K562 (cell line): ENCODE results near the gene OR12D2. TPM values are rescaled to one million over a fixed set of nuclear protein-coding genes. Genes with fewer than 3 reads are reported as not detected.
"Not testable (repeated sequence)": the region's sequence is repeated elsewhere in the genome, so short reads cannot be mapped to it uniquely, and the experiment has no call there.

ENCODE experiments used
- ATAC-seq: fragments of 200-7000 bp; cut with Tn5 transposase; 3 replicates; pipeline ENCODE4 v1.9.1; 2020; ENCODE audit warnings: moderate library complexity
- BruUV-seq: library from RNA; stranded (reverse); fragments of 400-500 nt; replicated peaks from 2 replicates; lab custom pipeline; 2021; lab: Mats Ljungman, UMichigan
- CTCF ChIA-PET: fragments of 300-600 bp; formaldehyde crosslinking; extraction: SDS; loops from one replicate; lab custom pipeline; 2021; ENCODE audit warnings: low intra/inter-chr PET ratio; lab: Yijun Ruan, JAX
- POLR2A ChIA-PET: fragments of 300-600, 350-650 bp; sonication (Branson Sonifier 250); formaldehyde crosslinking; extraction: SDS; loops from one replicate; lab custom pipeline; 2021; ENCODE audit warnings: antibody characterized with exemption, inconsistent platforms; lab: Yijun Ruan, JAX
- DNase-seq, 4 experiments: peaks; one replicate each; pipeline versions ENCODE4 v3.0.0 to v3.0.0-alpha.2; 2011 to 2018; ENCODE audit warnings: low spot score in 3 of 4, mixed read lengths in 3 of 4; ENCODE audit errors: extremely low read depth in 1 of 4
- FAIRE-seq: peaks from 2 replicates; lab custom pipeline; 2011; peaks lifted over from hg19 to GRCh38; lab: Jason Lieb, UNC
- H2AFZ ChIP-seq: 2 replicates; pipeline ENCODE4 v1.6.0; 2011; ENCODE audit warnings: low read depth, low read length, control low read depth, inconsistent platforms
- H3K27ac ChIP-seq: fragments of 200-600 bp; 3 replicates; pipeline ENCODE4 v1.8.0; 2011; ENCODE audit warnings: low read depth, mild to moderate bottlenecking, control low read depth, inconsistent platforms, low read length, moderate library complexity, mixed read lengths; ENCODE audit errors: extremely low read depth
- H3K27me3 ChIP-seq, 2 experiments: fragments of 300-600 bp in 1 of 2; 2 replicates in 1 of 2; 3 replicates in 1 of 2; pipeline versions ENCODE4 v1.6.0 to v1.8.0; 2011; ENCODE audit warnings: inconsistent platforms in 2 of 2, low read length in 2 of 2, mild to moderate bottlenecking in 1 of 2, mixed read lengths in 1 of 2, moderate library complexity in 1 of 2; ENCODE audit not compliant: control insufficient read depth in 2 of 2, insufficient read depth in 2 of 2
- H3K36me3 ChIP-seq: fragments of 300-600 bp; 3 replicates; pipeline ENCODE4 v1.8.0; 2011; ENCODE audit warnings: mild to moderate bottlenecking, low read length, inconsistent platforms; ENCODE audit not compliant: control insufficient read depth, insufficient read depth
- H3K4me1 ChIP-seq, 2 experiments: fragments of 200-600 bp in 1 of 2; replicated peaks in 1 of 2; 2 replicates in 1 of 2; 3 replicates in 1 of 2; pipeline versions ENCODE4 v1.5.1 to v1.8.0; 2011; ENCODE audit warnings: inconsistent platforms in 2 of 2, low read length in 2 of 2, mild to moderate bottlenecking in 1 of 2, mixed read lengths in 1 of 2, moderate library complexity in 1 of 2; ENCODE audit not compliant: control insufficient read depth in 2 of 2, insufficient read depth in 2 of 2
- H3K4me2 ChIP-seq: 2 replicates; pipeline ENCODE4 v1.6.1; 2011; ENCODE audit warnings: low read length, control low read depth, inconsistent platforms, mixed read lengths; ENCODE audit not compliant: insufficient read depth
- H3K4me3 ChIP-seq: fragments of 200-600 bp; sonication (generic), shearing (Covaris generic); 2 replicates; pipeline ENCODE4 v1.5.1; 2016; ENCODE audit warnings: control low read depth, inconsistent platforms
- H3K79me2 ChIP-seq: fragments of 200-600 bp; 3 replicates; pipeline ENCODE4 v1.8.0; 2011; ENCODE audit warnings: low read length, inconsistent platforms; ENCODE audit not compliant: control insufficient read depth, insufficient read depth
- H3K9ac ChIP-seq, 2 experiments: 2 replicates each; pipeline versions ENCODE4 v1.6.0 to v1.6.1; 2011; ENCODE audit warnings: low read depth in 2 of 2, low read length in 2 of 2, control low read depth in 1 of 2, inconsistent platforms in 1 of 2, mild to moderate bottlenecking in 1 of 2, mixed read lengths in 1 of 2; ENCODE audit not compliant: insufficient read depth in 1 of 2
- H3K9me1 ChIP-seq: one replicate; pipeline ENCODE4 v1.6.0; 2011; ENCODE audit warnings: inconsistent platforms, mild to moderate bottlenecking, low read length, moderate library complexity; ENCODE audit not compliant: control insufficient read depth, insufficient read depth
- H3K9me3 ChIP-seq: replicated peaks from 2 replicates; pipeline ENCODE4 v1.5.1; 2011; ENCODE audit warnings: low read depth, low read length, inconsistent platforms; ENCODE audit not compliant: control insufficient read depth, insufficient read depth
- H4K20me1 ChIP-seq: replicated peaks from 2 replicates; pipeline ENCODE4 v1.6.1; 2011; ENCODE audit warnings: low read length, inconsistent platforms, mixed read lengths; ENCODE audit not compliant: control insufficient read depth, insufficient read depth
- ZNF431 ChIP-seq: sonication (generic); formaldehyde crosslinking; IDR thresholded peaks from 2 replicates; pipeline ENCODE4 v1.8.0; 2022; ENCODE audit warnings: mild to moderate bottlenecking, missing genetic modification reagents
- WGBS: fragments of 100-300 bp; shearing (Covaris generic); methylation state at CpG from one replicate; pipeline ENCODE4 v1.1.6; 2016; ENCODE audit warnings: low coverage, mixed read lengths; ENCODE audit not compliant: insufficient coverage; ENCODE audit errors: missing lambda C conversion rate; 5-methylcytosine and 5-hydroxymethylcytosine counted together
- in situ Hi-C: fragments of 300-500 bp; cut with MboI; formaldehyde crosslinking; loops from 4 replicates; pipeline ENCODE4 v1.15.0; 2018; ENCODE audit warnings: inconsistent platforms, mixed read lengths
- intact Hi-C: fragments of 100-400 bp; cut with micrococcal nuclease; formaldehyde crosslinking; loops from 2 replicates; pipeline ENCODE4 v1.14.2; 2022
- polyA plus RNA-seq, 8 experiments: library from polyadenylated mRNA; depleted of rRNA in 4 of 8; stranded (reverse) in 5 of 8; unstranded in 3 of 8; fragments of >200 nt; fragmentation: Nextera tagmentation in 2 of 8; fragmentation: Illumina TruSeq in 1 of 8; extraction: Ambion mirVana in 2 of 8; extraction: Trizol in 1 of 8; gene quantifications; 2 replicates each; pipeline versions ENCODE4 v1.2.1 to v1.2.3, GENCODE V29; 2011 to 2014; ENCODE audit warnings: inconsistent platforms in 1 of 8, missing spikeins in 1 of 8
- total RNA-seq, 7 experiments: library from RNA; depleted of rRNA in 6 of 7; stranded (reverse); fragments of >200 nt in 6 of 7; fragmentation: Illumina TruSeq in 2 of 7; extraction: Trizol in 2 of 7; gene quantifications; 2 replicates each; pipeline versions ENCODE4 v1.2.1 to v1.2.3, GENCODE V29; 2011 to 2021; ENCODE audit warnings: low replicate concordance in 1 of 7

OR12D2 gene
- total and polyA plus RNA-seq, 9 of the 15 experiments (the other 6 are each of a cell fraction or from before 2014, with no cell fraction given), result not detected

- H2AFZ ChIP-seq, H3K36me3 ChIP-seq, H3K27ac ChIP-seq, ATAC-seq, H3K4me2 ChIP-seq, in situ Hi-C loops, H3K9me3 ChIP-seq, DNase-seq, intact Hi-C loops, H4K20me1 ChIP-seq, H3K9ac ChIP-seq, H3K79me2 ChIP-seq, CTCF ChIA-PET, BruUV-seq, H3K4me1 ChIP-seq, H3K9me1 ChIP-seq, FAIRE-seq, POLR2A ChIA-PET, H3K4me3 ChIP-seq: not testable (repeated sequence)
- WGBS, result 0% methylated on average over 1 of the region's 1 CpG
- TF ChIP-seq ZNF431 (CRISPR knock-in tag), result peak; percentile 91
- peaks cover 0 to 11% of the 10 kb centered on the region in 2 experiments; a peak in 3 of 5 replicates for H3K27me3 ChIP-seq
Measured at GRCh38 chr6:29444031-29444430, 48.6 kb downstream of the OR12D2 start.

Other genes starting within 250 kb of the OR12D2 start
Only the 7 nearest of the 12 such genes appear.
- gene OR5V1, start 26.8 kb upstream of the OR12D2 start, total RNA-seq (2014; rRNA removed), result not detected in 2 replicates
- not detected in 2 replicates for gene OR5V1, start 26.8 kb upstream of the OR12D2 start, total RNA-seq (2014; rRNA removed; fragmentation: Illumina TruSeq; extraction: Trizol)
- gene OR5V1, start 26.8 kb upstream of the OR12D2 start, total RNA-seq (2015; rRNA removed; fragmentation: Illumina TruSeq; extraction: Trizol), result not detected in 2 replicates
- gene OR5V1, start 26.8 kb upstream of the OR12D2 start, total RNA-seq (2021), result not detected in 2 replicates
- gene OR5V1, start 26.8 kb upstream of the OR12D2 start, polyA plus RNA-seq (2011; rRNA removed), result not detected in 2 replicates
- not detected in 2 replicates for gene OR5V1, start 26.8 kb upstream of the OR12D2 start, polyA plus RNA-seq (2014; fragmentation: Illumina TruSeq; extraction: Trizol)
- not detected for gene OR5V1, start 26.8 kb upstream of the OR12D2 start, polyA plus RNA-seq (2014; fragmentation: Nextera tagmentation; extraction: Ambion mirVana)
- not detected in 2 replicates for gene OR5V1, start 26.8 kb upstream of the OR12D2 start, polyA plus RNA-seq (2014; rRNA removed)
- not detected in 2 replicates for gene OR12D3, start 20.3 kb upstream of the OR12D2 start, total RNA-seq (2014; rRNA removed)
- gene OR12D3, start 20.3 kb upstream of the OR12D2 start, total RNA-seq (2014; rRNA removed; fragmentation: Illumina TruSeq; extraction: Trizol), result not detected in 2 replicates
- gene OR12D3, start 20.3 kb upstream of the OR12D2 start, total RNA-seq (2015; rRNA removed; fragmentation: Illumina TruSeq; extraction: Trizol), result not detected in 2 replicates
- not detected in 2 replicates for gene OR12D3, start 20.3 kb upstream of the OR12D2 start, total RNA-seq (2021)
- gene OR12D3, start 20.3 kb upstream of the OR12D2 start, polyA plus RNA-seq (2011; rRNA removed), result not detected in 2 replicates
- not detected in 2 replicates for gene OR12D3, start 20.3 kb upstream of the OR12D2 start, polyA plus RNA-seq (2014; fragmentation: Illumina TruSeq; extraction: Trizol)
- gene OR12D3, start 20.3 kb upstream of the OR12D2 start, polyA plus RNA-seq (2014; fragmentation: Nextera tagmentation; extraction: Ambion mirVana), result not detected
- not detected in 2 replicates for gene OR12D3, start 20.3 kb upstream of the OR12D2 start, polyA plus RNA-seq (2014; rRNA removed)
- not detected in 2 replicates for gene OR12D1, start 19.3 kb downstream of the OR12D2 start, total RNA-seq (2014; rRNA removed)
- not detected in 2 replicates for gene OR12D1, start 19.3 kb downstream of the OR12D2 start, total RNA-seq (2014; rRNA removed; fragmentation: Illumina TruSeq; extraction: Trizol)
- gene OR12D1, start 19.3 kb downstream of the OR12D2 start, total RNA-seq (2015; rRNA removed; fragmentation: Illumina TruSeq; extraction: Trizol), result not detected in 2 replicates
- gene OR12D1, start 19.3 kb downstream of the OR12D2 start, total RNA-seq (2021), result not detected in 2 replicates
- not detected in 2 replicates for gene OR12D1, start 19.3 kb downstream of the OR12D2 start, polyA plus RNA-seq (2011; rRNA removed)
- not detected in 2 replicates for gene OR12D1, start 19.3 kb downstream of the OR12D2 start, polyA plus RNA-seq (2014; fragmentation: Illumina TruSeq; extraction: Trizol)
- not detected for gene OR12D1, start 19.3 kb downstream of the OR12D2 start, polyA plus RNA-seq (2014; fragmentation: Nextera tagmentation; extraction: Ambion mirVana)
- gene OR12D1, start 19.3 kb downstream of the OR12D2 start, polyA plus RNA-seq (2014; rRNA removed), result not detected in 2 replicates
- not detected in 2 replicates for gene OR10C1, start 43.7 kb downstream of the OR12D2 start, total RNA-seq (2014; rRNA removed)
- not detected in 2 replicates for gene OR10C1, start 43.7 kb downstream of the OR12D2 start, total RNA-seq (2014; rRNA removed; fragmentation: Illumina TruSeq; extraction: Trizol)
- gene OR10C1, start 43.7 kb downstream of the OR12D2 start, total RNA-seq (2015; rRNA removed; fragmentation: Illumina TruSeq; extraction: Trizol), result not detected in 2 replicates
- not detected in 2 replicates for gene OR10C1, start 43.7 kb downstream of the OR12D2 start, total RNA-seq (2021)
- not detected in 2 replicates for gene OR10C1, start 43.7 kb downstream of the OR12D2 start, polyA plus RNA-seq (2011; rRNA removed)
- not detected in 2 replicates for gene OR10C1, start 43.7 kb downstream of the OR12D2 start, polyA plus RNA-seq (2014; fragmentation: Illumina TruSeq; extraction: Trizol)
- gene OR10C1, start 43.7 kb downstream of the OR12D2 start, polyA plus RNA-seq (2014; fragmentation: Nextera tagmentation; extraction: Ambion mirVana), result not detected
- gene OR10C1, start 43.7 kb downstream of the OR12D2 start, polyA plus RNA-seq (2014; rRNA removed), result not detected in 2 replicates
- not detected in 2 replicates for gene OR11A1, start 61.4 kb downstream of the OR12D2 start, total RNA-seq (2014; rRNA removed)
- gene OR11A1, start 61.4 kb downstream of the OR12D2 start, total RNA-seq (2014; rRNA removed; fragmentation: Illumina TruSeq; extraction: Trizol), result not detected in 2 replicates
- gene OR11A1, start 61.4 kb downstream of the OR12D2 start, total RNA-seq (2015; rRNA removed; fragmentation: Illumina TruSeq; extraction: Trizol), result not detected in 2 replicates
- gene OR11A1, start 61.4 kb downstream of the OR12D2 start, total RNA-seq (2021), result not detected in 2 replicates
- gene OR11A1, start 61.4 kb downstream of the OR12D2 start, polyA plus RNA-seq (2011; rRNA removed), result not detected in 2 replicates
- not detected in 2 replicates for gene OR11A1, start 61.4 kb downstream of the OR12D2 start, polyA plus RNA-seq (2014; fragmentation: Illumina TruSeq; extraction: Trizol)
- gene OR11A1, start 61.4 kb downstream of the OR12D2 start, polyA plus RNA-seq (2014; fragmentation: Nextera tagmentation; extraction: Ambion mirVana), result not detected
- not detected in 2 replicates for gene OR11A1, start 61.4 kb downstream of the OR12D2 start, polyA plus RNA-seq (2014; rRNA removed)
- gene OR2H1, start 61.5 kb downstream of the OR12D2 start, total RNA-seq (2014; rRNA removed), result not detected in 2 replicates
- not detected in 2 replicates for gene OR2H1, start 61.5 kb downstream of the OR12D2 start, total RNA-seq (2014; rRNA removed; fragmentation: Illumina TruSeq; extraction: Trizol)
- gene OR2H1, start 61.5 kb downstream of the OR12D2 start, total RNA-seq (2015; rRNA removed; fragmentation: Illumina TruSeq; extraction: Trizol), result not detected in 2 replicates
- not detected in 2 replicates for gene OR2H1, start 61.5 kb downstream of the OR12D2 start, total RNA-seq (2021)
- gene OR2H1, start 61.5 kb downstream of the OR12D2 start, polyA plus RNA-seq (2011; rRNA removed), result not detected in 2 replicates
- gene OR2H1, start 61.5 kb downstream of the OR12D2 start, polyA plus RNA-seq (2014; fragmentation: Illumina TruSeq; extraction: Trizol), result not detected in 2 replicates
- gene OR2H1, start 61.5 kb downstream of the OR12D2 start, polyA plus RNA-seq (2014; fragmentation: Nextera tagmentation; extraction: Ambion mirVana), result not detected
- gene OR2H1, start 61.5 kb downstream of the OR12D2 start, polyA plus RNA-seq (2014; rRNA removed), result not detected in 2 replicates
- gene MAS1L, start 92.3 kb downstream of the OR12D2 start, total RNA-seq (2014; rRNA removed), result not detected in 2 replicates
- gene MAS1L, start 92.3 kb downstream of the OR12D2 start, total RNA-seq (2014; rRNA removed; fragmentation: Illumina TruSeq; extraction: Trizol), result not detected in 2 replicates
- not detected in 2 replicates for gene MAS1L, start 92.3 kb downstream of the OR12D2 start, total RNA-seq (2015; rRNA removed; fragmentation: Illumina TruSeq; extraction: Trizol)
- gene MAS1L, start 92.3 kb downstream of the OR12D2 start, total RNA-seq (2021), result not detected in 2 replicates
- not detected in 2 replicates for gene MAS1L, start 92.3 kb downstream of the OR12D2 start, polyA plus RNA-seq (2011; rRNA removed)
- not detected in 2 replicates for gene MAS1L, start 92.3 kb downstream of the OR12D2 start, polyA plus RNA-seq (2014; fragmentation: Illumina TruSeq; extraction: Trizol)
- gene MAS1L, start 92.3 kb downstream of the OR12D2 start, polyA plus RNA-seq (2014; fragmentation: Nextera tagmentation; extraction: Ambion mirVana), result not detected
- not detected in 2 replicates for gene MAS1L, start 92.3 kb downstream of the OR12D2 start, polyA plus RNA-seq (2014; rRNA removed)